ENCODE data around the gene C1orf94.

Gene C1orf94

DNA sequence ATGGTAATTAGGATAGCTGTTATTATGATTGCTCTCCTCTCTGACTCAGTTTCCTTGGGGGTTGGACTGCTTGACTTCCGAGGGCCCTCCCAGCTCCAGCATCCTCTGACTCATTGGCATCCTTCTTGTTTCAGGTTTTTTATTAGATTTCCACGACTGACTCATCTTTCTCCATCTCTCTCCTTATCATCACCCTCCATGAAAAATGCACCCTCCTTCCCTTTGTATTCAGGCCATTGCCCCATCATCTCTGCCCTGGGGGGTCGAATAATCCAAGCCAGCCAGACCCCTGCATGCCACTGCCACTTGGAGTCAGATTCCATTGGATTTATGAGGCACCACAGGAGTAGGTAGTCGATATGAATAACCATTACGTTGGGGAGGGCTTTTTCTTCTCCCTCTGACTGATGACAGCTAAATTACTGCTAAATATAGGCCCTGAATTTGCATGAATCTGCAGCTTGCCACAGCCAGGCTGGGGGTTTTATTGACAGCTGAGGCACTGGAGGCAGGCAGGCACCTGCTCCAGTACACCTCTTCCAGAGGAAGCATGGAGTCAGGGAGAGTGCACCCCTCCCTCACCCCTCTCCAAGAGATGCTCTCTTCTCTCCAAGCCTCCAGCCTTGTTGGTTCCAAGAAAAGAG lies 91.7 kb downstream of the C1orf94 start:
- peaks cover 0 to 38% (median 8%) of the 10 kb centered on the region in 5 experiments for H3K27me3 ChIP-seq (replicated peaks in 2 of 5; ENCODE audit: control insufficient read depth in 4 of 5, insufficient read depth in 5 of 5, low read length in 4 of 5)
- no peaks in the 10 kb centered on the region for H3K9me3 ChIP-seq (ENCODE audit: control extremely low read depth in 1 of 5, control insufficient read depth in 4 of 5, insufficient read depth in 2 of 5, low read depth in 1 of 5, low read length in 4 of 5)
- H3K27ac ChIP-seq (ENCODE audit: insufficient read depth in 1 of 2, low read depth in 1 of 2, low read length in 2 of 2, poor library complexity in 1 of 2, severe bottlenecking in 2 of 2) = no peak overlapping the region
- H3K4me3 ChIP-seq (ENCODE audit: control insufficient read depth in 1 of 7, extremely low read depth in 1 of 7, insufficient read depth in 4 of 7, low read depth in 2 of 7, low read length in 6 of 7) = no peak overlapping the region
- POLR2A ChIA-PET = no interaction called here
- H3K4me1 ChIP-seq (ENCODE audit: control extremely low read depth in 1 of 4, control insufficient read depth in 4 of 4, insufficient read depth in 4 of 4, low read length in 3 of 4) = no peaks in the 10 kb centered on the region
- H3K36me3 ChIP-seq (ENCODE audit: control insufficient read depth in 4 of 4, insufficient read depth in 4 of 4, low read length in 3 of 4) = no peaks in the 10 kb centered on the region
- WGBS (ENCODE audit: insufficient coverage) = 74% methylated on average over 4 of the region's 5 CpGs
- no peak for DNase-seq
- CTCF ChIA-PET = interaction anchor here (1.2 kb wide), 1 partner anchor 14 kb away, joined by 6 read pairs; no protein-coding TSS in a partner anchor

Measured in common myeloid progenitor, CD34-positive (primary cell).